ENCODE data around the gene SPDYE18.
"Not testable (repeated sequence)": the region's sequence is repeated elsewhere in the genome, so short reads cannot be mapped to it uniquely, and the experiment has no call there.

The SPDYE18 gene

GRCh38 chr7:77080236-77080635 is 17.9 kb upstream of the SPDYE18 start:
- not testable (repeated sequence) for H3K14ac ChIP-seq (ENCODE audit: low read length); H2AK5ac ChIP-seq (ENCODE audit: low read length); H3K27me3 ChIP-seq (ENCODE audit: insufficient read depth, low read length); H3K27ac ChIP-seq (ENCODE audit: low read depth, low read length); H3K23ac ChIP-seq (ENCODE audit: low read length); H3K9me3 ChIP-seq (ENCODE audit: insufficient read depth, low read depth, low read length); H4K91ac ChIP-seq (ENCODE audit: low read depth, low read length); H3K4me1 ChIP-seq (ENCODE audit: control insufficient read depth in 1 of 2, insufficient read depth in 2 of 2, low read length in 2 of 2); H2BK5ac ChIP-seq (ENCODE audit: low read depth, low read length, poor library complexity); H3K79me1 ChIP-seq (ENCODE audit: low read length); H3K9ac ChIP-seq (ENCODE audit: low read length); H3K4me3 ChIP-seq (ENCODE audit: low read depth, low read length); H3K18ac ChIP-seq (ENCODE audit: low read length); H4K12ac ChIP-seq (ENCODE audit: low read depth, low read length); H3K79me2 ChIP-seq (ENCODE audit: control insufficient read depth, insufficient read depth, low read length, poor library complexity); H4K8ac ChIP-seq (ENCODE audit: low read depth, low read length); H2AFZ ChIP-seq (ENCODE audit: insufficient read depth, low read length, poor library complexity); DNase-seq; H2BK12ac ChIP-seq (ENCODE audit: low read length); H2BK120ac ChIP-seq (ENCODE audit: insufficient read depth, low read length, poor library complexity); H3K36me3 ChIP-seq (ENCODE audit: control insufficient read depth in 1 of 2, insufficient read depth in 2 of 2, low read length in 2 of 2); H3K4ac ChIP-seq (ENCODE audit: low read depth, low read length); H3K4me2 ChIP-seq (ENCODE audit: low read length)
- WGBS (ENCODE audit: extremely low coverage, insufficient coverage, insufficient read length) = no CpG with 5 or more reads among the region's 2 CpGs

- not testable (repeated sequence) for H2BK12ac ChIP-seq (ENCODE audit: low read length); H2BK5ac ChIP-seq (ENCODE audit: low read depth, low read length, poor library complexity); H3K36me3 ChIP-seq (ENCODE audit: control insufficient read depth in 1 of 2, insufficient read depth in 2 of 2, low read length in 2 of 2); H3K18ac ChIP-seq (ENCODE audit: low read length); H2BK120ac ChIP-seq (ENCODE audit: insufficient read depth, low read length, poor library complexity); H3K9ac ChIP-seq (ENCODE audit: low read length); H3K4me3 ChIP-seq (ENCODE audit: low read depth, low read length); H3K9me3 ChIP-seq (ENCODE audit: insufficient read depth, low read depth, low read length); H2AFZ ChIP-seq (ENCODE audit: insufficient read depth, low read length, poor library complexity); H3K79me1 ChIP-seq (ENCODE audit: low read length); H3K4me2 ChIP-seq (ENCODE audit: low read length); H3K79me2 ChIP-seq (ENCODE audit: control insufficient read depth, insufficient read depth, low read length, poor library complexity); H3K14ac ChIP-seq (ENCODE audit: low read length); DNase-seq; H4K8ac ChIP-seq (ENCODE audit: low read depth, low read length); H4K91ac ChIP-seq (ENCODE audit: low read depth, low read length); H3K27me3 ChIP-seq (ENCODE audit: insufficient read depth, low read length); H3K27ac ChIP-seq (ENCODE audit: low read depth, low read length); H4K12ac ChIP-seq (ENCODE audit: low read depth, low read length); H2AK5ac ChIP-seq (ENCODE audit: low read length); H3K4me1 ChIP-seq (ENCODE audit: control insufficient read depth in 1 of 2, insufficient read depth in 2 of 2, low read length in 2 of 2); H3K23ac ChIP-seq (ENCODE audit: low read length); H3K4ac ChIP-seq (ENCODE audit: low read depth, low read length)
- WGBS (ENCODE audit: extremely low coverage, insufficient coverage, insufficient read length) = no CpG with 5 or more reads among the region's 5 CpGs
Measured at GRCh38 chr7:77079624-77080023, 17.3 kb upstream of the SPDYE18 start.

GRCh38 chr7:77079112-77079511 is 16.8 kb upstream of the SPDYE18 start:
- H3K4ac ChIP-seq (ENCODE audit: low read depth, low read length) = not testable (repeated sequence)

GRCh38 chr7:77077060-77077459 is 14.7 kb upstream of the SPDYE18 start:
- H3K27ac ChIP-seq (ENCODE audit: low read depth, low read length); H3K18ac ChIP-seq (ENCODE audit: low read length); DNase-seq; H4K91ac ChIP-seq (ENCODE audit: low read depth, low read length); H3K79me1 ChIP-seq (ENCODE audit: low read length); H3K14ac ChIP-seq (ENCODE audit: low read length); H3K27me3 ChIP-seq (ENCODE audit: insufficient read depth, low read length); H3K23ac ChIP-seq (ENCODE audit: low read length); H2BK5ac ChIP-seq (ENCODE audit: low read depth, low read length, poor library complexity); H4K8ac ChIP-seq (ENCODE audit: low read depth, low read length); H2AFZ ChIP-seq (ENCODE audit: insufficient read depth, low read length, poor library complexity); H4K12ac ChIP-seq (ENCODE audit: low read depth, low read length); H2AK5ac ChIP-seq (ENCODE audit: low read length); H3K4me3 ChIP-seq (ENCODE audit: low read depth, low read length); H3K4ac ChIP-seq (ENCODE audit: low read depth, low read length); H3K9ac ChIP-seq (ENCODE audit: low read length); H3K4me1 ChIP-seq (ENCODE audit: control insufficient read depth in 1 of 2, insufficient read depth in 2 of 2, low read length in 2 of 2); H3K9me3 ChIP-seq (ENCODE audit: insufficient read depth, low read depth, low read length); H3K36me3 ChIP-seq (ENCODE audit: control insufficient read depth in 1 of 2, insufficient read depth in 2 of 2, low read length in 2 of 2); H2BK120ac ChIP-seq (ENCODE audit: insufficient read depth, low read length, poor library complexity); H2BK12ac ChIP-seq (ENCODE audit: low read length); H3K4me2 ChIP-seq (ENCODE audit: low read length); H3K79me2 ChIP-seq (ENCODE audit: control insufficient read depth, insufficient read depth, low read length, poor library complexity): not testable (repeated sequence)
- no CpG with 5 or more reads among the region's 5 CpGs for WGBS (ENCODE audit: extremely low coverage, insufficient coverage, insufficient read length)

More at GRCh38 chr7:77079112-77079511, 16.8 kb upstream of the SPDYE18 start:
- H2BK12ac ChIP-seq (ENCODE audit: low read length); H4K12ac ChIP-seq (ENCODE audit: low read depth, low read length); H2BK120ac ChIP-seq (ENCODE audit: insufficient read depth, low read length, poor library complexity); H3K79me2 ChIP-seq (ENCODE audit: control insufficient read depth, insufficient read depth, low read length, poor library complexity); H4K91ac ChIP-seq (ENCODE audit: low read depth, low read length); H2BK5ac ChIP-seq (ENCODE audit: low read depth, low read length, poor library complexity); H3K9me3 ChIP-seq (ENCODE audit: insufficient read depth, low read depth, low read length); H3K18ac ChIP-seq (ENCODE audit: low read length); H3K4me3 ChIP-seq (ENCODE audit: low read depth, low read length); H3K14ac ChIP-seq (ENCODE audit: low read length); H3K4me1 ChIP-seq (ENCODE audit: control insufficient read depth in 1 of 2, insufficient read depth in 2 of 2, low read length in 2 of 2); H3K23ac ChIP-seq (ENCODE audit: low read length); DNase-seq; H4K8ac ChIP-seq (ENCODE audit: low read depth, low read length); H2AK5ac ChIP-seq (ENCODE audit: low read length); H3K79me1 ChIP-seq (ENCODE audit: low read length); H3K27ac ChIP-seq (ENCODE audit: low read depth, low read length); H3K36me3 ChIP-seq (ENCODE audit: control insufficient read depth in 1 of 2, insufficient read depth in 2 of 2, low read length in 2 of 2); H3K9ac ChIP-seq (ENCODE audit: low read length); H3K27me3 ChIP-seq (ENCODE audit: insufficient read depth, low read length); H2AFZ ChIP-seq (ENCODE audit: insufficient read depth, low read length, poor library complexity); H3K4me2 ChIP-seq (ENCODE audit: low read length): not testable (repeated sequence)
